ENCODE measurements around the gene GNB1L. TPM values are rescaled to one million over a fixed set of nuclear protein-coding genes. Genes with fewer than 3 reads are reported as not detected.

GNB1L gene
- total RNA-seq, 1 donor from 2014 or later = 7.8 TPM

DNA sequence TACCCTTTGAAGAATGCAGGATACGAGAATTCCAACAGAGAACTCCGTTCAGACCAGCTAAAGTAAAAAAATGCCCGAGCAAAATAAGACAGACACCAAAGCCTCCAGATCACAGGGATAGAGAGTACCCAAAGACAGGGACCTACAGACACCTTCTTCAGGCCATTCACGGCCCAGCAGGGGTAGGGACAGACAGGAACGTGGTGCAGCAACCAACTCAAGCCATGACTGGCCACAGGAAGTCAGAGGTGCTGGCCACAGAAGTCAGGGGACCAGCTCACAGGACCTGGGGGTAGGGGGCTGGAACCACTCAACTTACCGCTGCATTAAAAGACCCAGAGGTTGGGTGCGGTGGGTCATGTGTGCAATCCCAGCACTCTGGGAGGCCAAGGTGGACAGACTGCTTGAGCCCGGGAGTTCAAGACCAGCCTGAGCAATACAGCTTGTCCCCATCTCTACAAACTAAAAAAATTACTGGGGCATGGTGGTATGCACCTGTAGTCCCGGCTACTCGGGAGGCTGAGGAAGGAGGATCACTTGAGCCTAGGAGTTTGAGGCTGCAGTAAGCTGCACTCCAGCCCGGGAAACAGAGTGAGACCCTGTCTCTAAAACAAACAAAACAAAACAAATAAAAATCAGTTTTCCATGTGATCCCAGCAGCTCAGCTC lies 47.0 kb upstream of the GNB1L start:
- Histone ChIP-seq H3K36me3 (peaks cover 43% of the 10 kb centered on the region), H3K9me3 (no peaks in the 10 kb centered on the region), H3K4me1 (no peaks in the 10 kb centered on the region), H3K4me3 (no peak overlapping the region), H3K27ac (no peak overlapping the region), H3K27me3 (no peaks in the 10 kb centered on the region)
- TF ChIP-seq, protein P1, sequence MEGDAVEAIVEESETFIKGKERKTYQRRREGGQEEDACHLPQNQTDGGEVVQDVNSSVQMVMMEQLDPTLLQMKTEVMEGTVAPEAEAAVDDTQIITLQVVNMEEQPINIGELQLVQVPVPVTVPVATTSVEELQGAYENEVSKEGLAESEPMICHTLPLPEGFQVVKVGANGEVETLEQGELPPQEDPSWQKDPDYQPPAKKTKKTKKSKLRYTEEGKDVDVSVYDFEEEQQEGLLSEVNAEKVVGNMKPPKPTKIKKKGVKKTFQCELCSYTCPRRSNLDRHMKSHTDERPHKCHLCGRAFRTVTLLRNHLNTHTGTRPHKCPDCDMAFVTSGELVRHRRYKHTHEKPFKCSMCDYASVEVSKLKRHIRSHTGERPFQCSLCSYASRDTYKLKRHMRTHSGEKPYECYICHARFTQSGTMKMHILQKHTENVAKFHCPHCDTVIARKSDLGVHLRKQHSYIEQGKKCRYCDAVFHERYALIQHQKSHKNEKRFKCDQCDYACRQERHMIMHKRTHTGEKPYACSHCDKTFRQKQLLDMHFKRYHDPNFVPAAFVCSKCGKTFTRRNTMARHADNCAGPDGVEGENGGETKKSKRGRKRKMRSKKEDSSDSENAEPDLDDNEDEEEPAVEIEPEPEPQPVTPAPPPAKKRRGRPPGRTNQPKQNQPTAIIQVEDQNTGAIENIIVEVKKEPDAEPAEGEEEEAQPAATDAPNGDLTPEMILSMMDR (IDR thresholded peaks at IDR 0.05) = no peak
- DNase-seq = no peak
- no peak for ATAC-seq
- intact Hi-C loops (cut with DNase I) = no loop called here

DNA sequence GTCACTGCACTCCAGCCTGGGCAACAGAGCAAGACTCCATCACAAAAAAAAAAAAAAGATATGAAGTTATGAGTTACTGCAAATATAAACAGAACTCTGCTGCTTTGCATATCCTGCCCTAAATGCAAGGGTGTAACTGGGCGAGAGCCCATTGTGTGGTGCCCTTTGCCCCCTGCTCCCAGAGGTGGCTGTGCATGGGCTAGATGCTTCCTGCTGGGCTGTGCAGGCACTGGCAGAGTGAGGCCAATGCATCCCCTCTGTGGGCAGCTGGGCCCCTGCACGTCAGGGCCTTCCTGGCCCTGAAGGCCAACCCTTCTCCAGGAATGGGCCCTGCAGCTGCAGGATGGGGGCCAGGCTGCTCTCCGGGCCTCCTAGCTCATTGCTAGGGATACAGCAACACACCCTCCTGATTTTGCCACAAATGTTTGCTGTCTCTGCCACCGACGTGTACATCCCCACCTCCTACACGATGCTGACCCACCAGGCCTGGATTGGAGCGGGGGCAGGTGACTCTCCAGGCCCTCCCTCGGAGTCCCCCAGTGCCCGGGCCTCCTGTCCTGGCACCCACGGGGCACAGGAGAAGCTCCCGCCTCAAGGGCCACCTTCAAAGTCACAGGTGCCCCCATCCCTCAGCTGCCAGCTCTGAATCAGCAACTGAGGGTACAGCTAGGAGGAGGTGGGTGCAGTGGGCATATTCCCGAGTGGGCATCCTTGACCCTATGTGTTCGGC lies 46.2 kb upstream of the GNB1L start:
- Histone ChIP-seq H3K9me3 (no peaks in the 10 kb centered on the region), H3K4me3 (no peak overlapping the region), H3K4me1 (no peaks in the 10 kb centered on the region), H3K27me3 (no peaks in the 10 kb centered on the region), H3K36me3 (peaks cover 43% of the 10 kb centered on the region), H3K27ac (no peak overlapping the region)
- DNase-seq (no peak), ATAC-seq (no peak)
- TF ChIP-seq, protein P1 (IDR thresholded peaks at IDR 0.05) = no peak
- intact Hi-C loops (cut with DNase I) = no loop called here

DNA sequence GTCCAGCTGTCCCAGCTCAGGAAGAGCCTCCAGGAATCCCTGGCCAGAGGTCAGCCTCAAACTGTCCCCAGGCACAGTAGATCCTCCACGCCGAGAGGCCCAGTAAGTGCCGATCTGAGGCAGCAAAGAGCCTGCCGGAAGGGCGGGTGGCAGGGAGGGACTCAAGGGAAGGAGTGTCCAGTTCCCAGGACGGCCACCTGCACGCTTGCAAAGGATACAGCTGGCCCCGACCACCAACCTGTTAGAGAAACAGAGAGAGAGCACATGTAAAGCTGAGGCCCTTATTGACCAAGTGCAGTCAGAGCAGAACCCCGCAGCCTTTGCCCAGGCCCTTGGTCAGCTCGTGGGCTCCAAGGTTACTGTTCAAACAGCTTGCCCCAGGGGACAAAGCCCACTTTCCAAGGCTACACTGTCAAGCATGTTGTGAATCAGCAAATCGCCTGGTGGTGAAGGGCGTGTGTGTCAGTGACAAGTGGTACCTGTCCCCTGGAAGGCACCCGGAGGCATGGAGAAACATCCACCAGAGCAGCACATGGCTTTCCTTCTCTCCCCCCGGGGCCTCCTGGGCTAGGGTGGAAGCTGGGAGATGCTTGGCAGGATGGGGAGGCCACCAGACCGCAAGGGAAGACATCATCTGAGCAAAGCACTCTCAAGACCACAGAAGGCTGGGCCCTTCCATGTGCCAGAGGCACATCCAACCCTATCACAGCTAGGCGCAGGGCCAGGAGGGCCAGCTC lies 44.3 kb upstream of the GNB1L start:
- no peak for DNase-seq
- H3K4me3 ChIP-seq = no peak overlapping the region
- no peaks in the 10 kb centered on the region for H3K27me3 ChIP-seq
- ATAC-seq = no peak
- no peaks in the 10 kb centered on the region for H3K9me3 ChIP-seq
- TF ChIP-seq, protein P1 (IDR thresholded peaks at IDR 0.05) = no peak
- H3K4me1 ChIP-seq = no peaks in the 10 kb centered on the region
- H3K27ac ChIP-seq = no peak overlapping the region
- intact Hi-C loops (cut with DNase I) = no loop called here
- H3K36me3 ChIP-seq = peaks cover 46% of the 10 kb centered on the region

DNA sequence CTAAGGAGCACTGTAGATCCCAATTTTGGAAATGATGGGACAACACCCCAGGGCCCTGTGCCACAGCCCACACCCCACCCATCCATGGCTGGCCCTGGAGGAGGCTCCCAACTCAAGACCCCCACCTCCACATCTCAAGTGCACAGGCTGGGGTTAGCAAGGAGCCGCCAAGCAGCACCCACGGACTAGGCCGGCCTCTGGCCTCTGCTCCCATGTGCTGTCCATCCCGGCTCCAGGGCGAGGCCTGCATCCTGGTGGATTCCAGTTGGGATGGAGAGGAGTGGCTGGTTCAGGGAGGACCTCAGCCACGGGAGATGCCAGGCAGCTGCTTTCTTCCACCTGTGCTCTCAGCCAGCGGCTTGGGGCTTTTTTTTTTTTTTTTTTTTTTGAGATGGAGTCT lies 43.5 kb upstream of the GNB1L start:
- intact Hi-C loops (cut with DNase I) = no loop called here
- Histone ChIP-seq H3K27me3 (no peaks in the 10 kb centered on the region), H3K9me3 (no peaks in the 10 kb centered on the region), H3K36me3 (peaks cover 53% of the 10 kb centered on the region), H3K4me1 (no peaks in the 10 kb centered on the region), H3K4me3 (no peak overlapping the region), H3K27ac (no peak overlapping the region)
- TF ChIP-seq, protein P1 (IDR thresholded peaks at IDR 0.05) = no peak
- no peak for DNase-seq
- ATAC-seq = no peak

DNA sequence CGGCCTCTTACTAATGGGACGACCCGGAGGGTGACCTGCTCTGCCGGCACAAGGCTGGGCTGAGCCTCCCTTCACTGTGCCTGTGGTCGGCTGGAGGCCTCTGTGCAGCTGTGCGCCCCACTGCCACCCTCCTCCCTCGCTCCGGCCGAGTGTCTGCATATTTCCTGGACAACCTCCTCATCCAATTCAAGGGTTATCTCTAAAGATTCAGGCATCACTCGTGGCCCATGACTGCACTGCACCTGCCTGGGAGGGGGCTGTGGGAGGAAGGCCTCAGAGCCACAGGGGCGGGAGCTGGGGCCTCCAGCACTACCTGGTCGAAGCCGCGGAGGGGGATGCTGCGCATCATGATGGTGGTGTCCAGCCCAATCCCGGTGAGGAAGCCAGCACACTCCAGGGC lies 43.1 kb upstream of the GNB1L start:
- ATAC-seq = no peak
- H3K4me3 ChIP-seq = no peak overlapping the region
- no peak overlapping the region for H3K27ac ChIP-seq
- no peaks in the 10 kb centered on the region for H3K9me3 ChIP-seq
- intact Hi-C loops (cut with DNase I) = no loop called here
- H3K36me3 ChIP-seq = peaks cover 53% of the 10 kb centered on the region
- DNase-seq = no peak
- TF ChIP-seq, protein P1 (IDR thresholded peaks at IDR 0.05) = no peak
- H3K27me3 ChIP-seq = no peaks in the 10 kb centered on the region
- peaks cover under 1% of the 10 kb centered on the region for H3K4me1 ChIP-seq

Data from upper lobe of right lung (tissue), 1 donor.